Erythroblast (primary cell): Measurements from ENCODE around the gene ATN1.
"Not testable (repeated sequence)": the region's sequence is repeated elsewhere in the genome, so short reads cannot be mapped to it uniquely, and the experiment has no call there.

ENCODE experiments used
- DNase-seq, 2 experiments: peaks; one replicate each; lab custom pipeline; 2025; lab: John Stamatoyannopoulos, UW
- GATA1 ChIP-seq: IDR thresholded peaks from 2 replicates; pipeline ENCODE4 v1.6.1; 2011; ENCODE audit warnings: low read depth, mild to moderate bottlenecking, control low read depth, low read length, moderate library complexity
- POLR2A ChIP-seq: IDR thresholded peaks from 2 replicates; pipeline ENCODE4 v1.6.1; 2011; ENCODE audit warnings: mild to moderate bottlenecking, low read length

ATN1 gene, protein sequence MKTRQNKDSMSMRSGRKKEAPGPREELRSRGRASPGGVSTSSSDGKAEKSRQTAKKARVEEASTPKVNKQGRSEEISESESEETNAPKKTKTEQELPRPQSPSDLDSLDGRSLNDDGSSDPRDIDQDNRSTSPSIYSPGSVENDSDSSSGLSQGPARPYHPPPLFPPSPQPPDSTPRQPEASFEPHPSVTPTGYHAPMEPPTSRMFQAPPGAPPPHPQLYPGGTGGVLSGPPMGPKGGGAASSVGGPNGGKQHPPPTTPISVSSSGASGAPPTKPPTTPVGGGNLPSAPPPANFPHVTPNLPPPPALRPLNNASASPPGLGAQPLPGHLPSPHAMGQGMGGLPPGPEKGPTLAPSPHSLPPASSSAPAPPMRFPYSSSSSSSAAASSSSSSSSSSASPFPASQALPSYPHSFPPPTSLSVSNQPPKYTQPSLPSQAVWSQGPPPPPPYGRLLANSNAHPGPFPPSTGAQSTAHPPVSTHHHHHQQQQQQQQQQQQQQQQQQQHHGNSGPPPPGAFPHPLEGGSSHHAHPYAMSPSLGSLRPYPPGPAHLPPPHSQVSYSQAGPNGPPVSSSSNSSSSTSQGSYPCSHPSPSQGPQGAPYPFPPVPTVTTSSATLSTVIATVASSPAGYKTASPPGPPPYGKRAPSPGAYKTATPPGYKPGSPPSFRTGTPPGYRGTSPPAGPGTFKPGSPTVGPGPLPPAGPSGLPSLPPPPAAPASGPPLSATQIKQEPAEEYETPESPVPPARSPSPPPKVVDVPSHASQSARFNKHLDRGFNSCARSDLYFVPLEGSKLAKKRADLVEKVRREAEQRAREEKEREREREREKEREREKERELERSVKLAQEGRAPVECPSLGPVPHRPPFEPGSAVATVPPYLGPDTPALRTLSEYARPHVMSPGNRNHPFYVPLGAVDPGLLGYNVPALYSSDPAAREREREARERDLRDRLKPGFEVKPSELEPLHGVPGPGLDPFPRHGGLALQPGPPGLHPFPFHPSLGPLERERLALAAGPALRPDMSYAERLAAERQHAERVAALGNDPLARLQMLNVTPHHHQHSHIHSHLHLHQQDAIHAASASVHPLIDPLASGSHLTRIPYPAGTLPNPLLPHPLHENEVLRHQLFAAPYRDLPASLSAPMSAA (N-terminal part only)

DNA sequence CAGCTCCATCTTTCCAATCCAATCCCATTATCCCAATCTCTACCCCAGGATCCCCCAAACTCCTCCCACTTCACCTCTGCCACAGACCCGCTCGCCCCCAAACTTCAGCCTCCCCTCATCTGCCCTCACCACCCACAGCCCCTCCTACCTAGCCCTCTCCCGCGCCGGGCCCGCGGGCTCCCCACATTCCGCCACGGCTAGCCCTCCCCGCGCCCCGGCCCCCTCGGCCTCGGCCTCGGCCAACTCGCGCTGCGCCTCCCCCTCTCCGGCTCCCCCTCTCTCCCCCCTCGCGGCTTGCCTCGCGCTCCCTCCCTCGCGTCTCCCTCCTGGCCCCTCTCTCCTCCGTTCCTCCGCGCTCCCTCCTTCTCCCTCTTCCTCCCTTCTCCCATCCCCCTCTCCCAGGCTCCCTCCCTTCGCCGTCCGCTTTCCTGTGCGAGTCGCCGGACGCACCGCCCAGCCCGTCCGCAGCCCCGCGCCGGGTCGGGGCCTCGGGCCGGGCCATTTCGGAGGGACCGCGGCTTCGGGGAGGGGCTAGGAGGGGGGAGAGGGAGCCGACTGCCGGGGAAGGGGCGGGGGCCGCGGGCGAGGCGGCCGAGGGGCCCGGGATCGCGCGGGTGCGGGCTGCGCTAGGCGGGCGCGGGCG, at the start of gene ATN1:
Gene ATN1 (plus strand): TSS at position 581 of the 643 bp plus-strand sequence. CDS start 6,043 bp downstream, outside the sequence.
- no peak for TF ChIP-seq GATA1
- TF ChIP-seq POLR2A, result peak; percentile 18
- peak; percentile 71 to 81 for DNase-seq

DNA sequence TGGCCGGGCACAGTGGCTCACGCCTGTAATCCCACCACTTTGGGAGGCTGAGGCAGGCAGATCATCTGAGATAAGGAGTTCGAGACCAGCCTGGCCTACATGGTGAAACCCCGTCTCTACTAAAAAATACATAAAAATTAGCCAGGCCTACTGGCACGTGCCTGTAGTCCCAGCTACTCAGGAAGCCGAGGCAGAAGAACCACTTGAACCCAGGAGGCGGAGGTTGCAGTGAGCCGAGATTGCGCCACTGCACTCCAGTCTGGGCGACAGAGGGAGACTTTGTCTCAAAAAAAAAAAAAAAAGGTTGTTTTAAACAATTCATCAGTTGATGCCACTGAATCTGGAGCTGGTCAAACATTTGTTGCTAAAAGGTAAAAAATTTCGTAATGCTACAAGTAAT, 47.9 kb upstream of the ATN1 start:
- DNase-seq, result not testable (repeated sequence)

DNA sequence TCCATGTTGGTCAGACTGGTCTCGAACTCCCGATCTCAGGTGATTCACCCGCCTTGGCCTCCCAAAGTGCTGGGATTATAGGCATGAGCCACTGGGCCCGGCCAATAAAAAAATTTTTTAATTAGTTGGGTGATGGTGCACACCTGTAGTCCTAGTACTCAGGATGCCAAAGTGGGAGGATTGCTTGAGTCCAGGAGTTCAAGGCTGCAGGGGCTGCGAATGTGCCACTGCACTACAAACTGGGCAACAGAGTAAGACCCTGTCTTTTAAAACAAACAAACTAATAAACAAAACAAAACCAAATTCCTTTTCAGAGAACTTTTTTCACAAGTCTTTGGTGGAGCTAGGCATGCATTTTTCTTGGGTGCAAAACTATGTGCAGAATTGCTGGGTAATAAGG, 44.5 kb upstream of the ATN1 start:
- no peak for DNase-seq
- TF ChIP-seq POLR2A (no peak), GATA1 (no peak)

- DNase-seq, result no peak
Measured at GRCh38 chr12:6883683-6884082, 44.1 kb upstream of the ATN1 start.

DNA sequence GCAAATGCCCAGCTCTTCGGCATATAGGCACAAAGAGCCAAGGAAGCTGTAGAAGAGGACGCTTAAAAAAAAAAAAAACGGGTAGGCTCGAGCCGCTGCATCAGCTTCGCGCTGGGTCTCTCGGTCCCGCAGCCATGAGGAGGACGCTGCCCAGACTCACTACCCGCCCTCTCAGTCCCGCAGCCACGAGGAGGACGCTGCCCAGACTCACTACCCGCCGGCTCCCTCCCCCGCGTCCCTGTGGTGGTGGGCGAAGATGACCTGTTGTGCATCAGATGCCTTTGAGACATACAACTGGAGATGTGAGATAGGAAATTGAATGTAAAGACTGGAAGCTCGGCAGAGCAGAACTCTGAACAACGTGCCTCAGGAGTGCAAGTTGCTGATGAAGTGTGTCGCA, 43.2 kb upstream of the ATN1 start:
- no peak for DNase-seq
- TF ChIP-seq POLR2A, result no peak
- TF ChIP-seq GATA1, result no peak

More at GRCh38 chr12:6883683-6884082, 44.1 kb upstream of the ATN1 start:
- no peak for TF ChIP-seq POLR2A
- TF ChIP-seq GATA1, result no peak

DNA sequence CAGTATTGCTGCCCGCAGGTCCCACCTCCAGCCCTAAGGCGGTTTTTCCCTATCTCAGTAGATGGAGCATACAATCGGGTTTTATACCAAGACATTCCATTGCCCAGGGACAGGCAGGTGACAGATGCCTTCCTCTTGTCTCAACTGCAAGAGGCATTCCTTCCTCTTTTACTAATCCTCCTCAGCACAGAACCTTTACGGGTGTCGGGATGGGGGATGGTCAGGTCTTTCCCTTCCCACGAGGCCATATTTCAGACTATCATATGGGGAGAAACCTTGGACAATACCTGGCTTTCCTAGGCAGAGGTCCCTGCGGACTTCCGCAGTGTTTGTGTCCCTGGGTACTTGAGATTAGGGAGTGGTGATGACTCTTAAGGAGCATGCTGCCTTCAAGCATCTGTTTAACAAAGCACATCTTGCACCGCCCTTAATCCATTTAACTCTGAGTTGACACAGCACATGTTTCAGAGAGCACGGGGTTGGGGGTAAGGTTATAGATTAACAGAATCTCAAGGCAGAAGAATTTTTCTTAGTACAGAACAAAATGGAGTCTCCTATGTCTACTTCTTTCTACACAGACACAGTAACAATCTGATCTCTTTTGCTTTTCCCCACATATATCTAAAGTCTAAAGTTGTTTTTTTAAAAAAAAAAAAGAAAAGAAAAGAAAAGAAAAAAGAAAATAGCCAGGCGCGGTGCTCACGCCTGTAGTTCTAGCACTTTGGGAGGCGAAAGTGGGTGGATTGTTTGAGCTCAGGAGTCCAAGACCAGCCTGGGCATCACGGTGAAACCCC, 41.4 kb upstream of the ATN1 start:
- DNase-seq, result not testable (repeated sequence)

GRCh38 chr12:6887460-6887859, 40.3 kb upstream of the ATN1 start:
- no peak for TF ChIP-seq POLR2A
- no peak for TF ChIP-seq GATA1

GRCh38 chr12:6888360-6888759, 39.4 kb upstream of the ATN1 start:
- TF ChIP-seq POLR2A (no peak), GATA1 (no peak)
- no peak for DNase-seq

More at GRCh38 chr12:6887460-6887859, 40.3 kb upstream of the ATN1 start:
- no peak for DNase-seq

GRCh38 chr12:6888794-6889193, 39.0 kb upstream of the ATN1 start:
- DNase-seq, result not testable (repeated sequence)

DNA sequence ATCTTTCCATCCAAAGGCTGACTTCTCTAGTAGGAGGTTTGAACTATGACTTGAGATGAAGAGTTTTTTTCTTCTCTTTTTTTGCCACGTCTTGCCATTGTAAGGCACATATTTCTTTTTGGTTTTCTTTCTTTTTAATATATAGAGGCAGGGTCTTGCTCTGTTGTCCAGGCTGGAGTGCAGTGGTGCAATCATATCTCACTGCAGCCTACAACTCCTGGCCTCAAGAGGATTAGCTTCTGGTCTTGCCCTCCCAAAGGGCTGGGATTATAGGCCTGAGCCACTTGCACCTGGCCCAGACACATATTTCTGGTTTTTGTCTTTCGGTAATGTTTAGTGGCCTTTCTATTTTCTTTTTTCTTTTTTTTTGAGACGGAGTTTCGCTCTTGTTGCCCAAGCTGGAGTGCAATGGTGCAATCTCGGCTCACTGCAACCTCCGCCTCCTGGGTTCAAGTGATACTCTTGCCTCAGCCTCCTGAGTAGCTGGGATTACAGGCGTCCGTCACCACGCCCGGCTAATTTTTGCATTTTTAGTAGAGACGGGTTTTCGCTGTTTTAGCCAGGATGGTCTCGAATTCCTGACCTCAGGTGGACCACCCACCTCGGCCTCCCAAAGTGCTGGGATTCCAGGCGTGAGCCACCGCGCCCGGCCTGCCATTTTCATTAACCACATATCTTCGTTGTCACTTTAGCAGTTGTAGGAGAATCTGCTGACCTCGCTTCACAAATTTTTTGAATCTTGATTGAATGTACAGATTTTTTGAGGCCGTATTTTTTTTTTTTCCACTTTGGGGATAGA, 37.8 kb upstream of the ATN1 start:
- DNase-seq, result not testable (repeated sequence)

DNA sequence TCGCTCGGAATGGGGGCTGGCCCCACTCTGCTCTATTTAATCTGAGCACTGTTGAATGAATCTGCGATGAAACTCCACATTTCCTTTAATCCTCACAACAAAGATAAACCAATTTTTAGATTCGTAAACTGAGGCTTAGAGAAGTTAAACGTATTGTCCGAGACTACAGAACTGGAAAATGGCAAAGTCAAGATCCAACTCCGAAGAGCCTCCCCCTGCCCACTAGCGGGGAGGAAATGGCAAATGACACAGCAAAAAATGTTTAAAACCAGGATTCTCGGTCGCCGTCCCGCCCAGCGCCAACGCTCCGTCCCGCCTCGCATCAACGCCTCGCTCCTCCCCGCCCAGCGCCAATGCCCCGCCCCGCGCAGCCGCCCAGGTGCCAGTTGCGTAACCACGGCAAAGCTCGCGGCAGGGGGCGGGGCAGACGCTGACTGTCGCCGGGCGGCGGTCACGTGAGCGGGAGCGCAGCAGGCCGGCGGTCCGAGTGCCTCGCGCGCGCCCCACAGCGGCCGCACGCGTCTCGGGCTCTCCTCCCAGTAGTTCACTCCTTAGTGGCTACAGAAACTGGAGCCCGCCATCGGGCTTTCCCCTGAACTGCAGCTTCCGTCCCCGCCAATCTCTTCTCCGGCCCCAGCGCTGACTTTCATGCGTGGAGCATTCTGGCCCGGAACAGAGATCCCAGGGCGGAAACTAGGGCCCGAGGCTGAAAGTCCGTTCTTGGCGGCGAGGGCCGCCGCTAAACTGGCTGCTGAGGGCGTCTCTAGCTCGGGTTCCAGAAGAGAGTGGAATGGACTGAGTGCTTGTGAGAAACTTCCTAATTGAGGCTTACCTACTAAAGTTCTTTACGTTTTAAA, 36.7 kb upstream of the ATN1 start:
- DNase-seq, result peak; percentile 99 to 100
- TF ChIP-seq GATA1 (no peak), POLR2A (peak; percentile 81)

- TF ChIP-seq GATA1 (no peak), POLR2A (no peak)
- no peak for DNase-seq
Measured at GRCh38 chr12:6891646-6892001, 36.1 kb upstream of the ATN1 start.

GRCh38 chr12:6892683-6893082, 35.1 kb upstream of the ATN1 start:
- not testable (repeated sequence) for DNase-seq
